Endothelial cell of umbilical vein (primary cell): Measurements from ENCODE around the gene SPACDR.

Experiments used
- EZH2 ChIP-seq: IDR thresholded peaks from 2 replicates; pipeline ENCODE4 v1.6.1; 2012; ENCODE audit warnings: borderline replicate concordance, low read depth, mild to moderate bottlenecking, moderate library complexity, low read length, inconsistent platforms; ENCODE audit not compliant: severe bottlenecking
- GATA2 ChIP-seq: IDR thresholded peaks from 2 replicates; pipeline ENCODE4 v1.7.0; 2011; ENCODE audit warnings: low read depth, mild to moderate bottlenecking, moderate library complexity, mixed read lengths, low read length; ENCODE audit not compliant: insufficient read length, insufficient read depth
- JUN ChIP-seq: IDR thresholded peaks from 2 replicates; pipeline ENCODE4 v1.6.1; 2011; ENCODE audit warnings: borderline replicate concordance, low read depth; ENCODE audit not compliant: insufficient read length, insufficient read depth
- MAX ChIP-seq: IDR thresholded peaks from 2 replicates; pipeline ENCODE4 v1.6.1; 2011; ENCODE audit not compliant: insufficient read depth, insufficient read length
- MYC ChIP-seq: IDR thresholded peaks from one replicate; pipeline ENCODE4 v1.6.1; 2011; ENCODE audit warnings: mild to moderate bottlenecking, low read depth, low read length
- POLR2A ChIP-seq: IDR thresholded peaks from 2 replicates; pipeline ENCODE4 v1.6.1; 2012; ENCODE audit warnings: low read depth, mild to moderate bottlenecking, control low read depth, low read length
- POLR2AphosphoS5 ChIP-seq: IDR thresholded peaks from 2 replicates; pipeline ENCODE4 v1.6.1; 2012; ENCODE audit warnings: low read depth, mild to moderate bottlenecking, control low read depth, low read length, moderate library complexity; ENCODE audit not compliant: insufficient read depth
- TF ChIP-seq, protein P1 (sequence below), 2 donors: IDR thresholded peaks; 1 replicate in 1 of 2; 2 replicates in 1 of 2; pipeline ENCODE4 v1.5.1; 2011; ENCODE audit warnings: low read length in 2 of 2, mild to moderate bottlenecking in 2 of 2, moderate library complexity in 2 of 2, control low read depth in 1 of 2, inconsistent platforms in 1 of 2, low read depth in 1 of 2; ENCODE audit not compliant: insufficient read depth in 1 of 2; ENCODE audit errors: extremely low read depth in 1 of 2

- TF ChIP-seq, protein P1, sequence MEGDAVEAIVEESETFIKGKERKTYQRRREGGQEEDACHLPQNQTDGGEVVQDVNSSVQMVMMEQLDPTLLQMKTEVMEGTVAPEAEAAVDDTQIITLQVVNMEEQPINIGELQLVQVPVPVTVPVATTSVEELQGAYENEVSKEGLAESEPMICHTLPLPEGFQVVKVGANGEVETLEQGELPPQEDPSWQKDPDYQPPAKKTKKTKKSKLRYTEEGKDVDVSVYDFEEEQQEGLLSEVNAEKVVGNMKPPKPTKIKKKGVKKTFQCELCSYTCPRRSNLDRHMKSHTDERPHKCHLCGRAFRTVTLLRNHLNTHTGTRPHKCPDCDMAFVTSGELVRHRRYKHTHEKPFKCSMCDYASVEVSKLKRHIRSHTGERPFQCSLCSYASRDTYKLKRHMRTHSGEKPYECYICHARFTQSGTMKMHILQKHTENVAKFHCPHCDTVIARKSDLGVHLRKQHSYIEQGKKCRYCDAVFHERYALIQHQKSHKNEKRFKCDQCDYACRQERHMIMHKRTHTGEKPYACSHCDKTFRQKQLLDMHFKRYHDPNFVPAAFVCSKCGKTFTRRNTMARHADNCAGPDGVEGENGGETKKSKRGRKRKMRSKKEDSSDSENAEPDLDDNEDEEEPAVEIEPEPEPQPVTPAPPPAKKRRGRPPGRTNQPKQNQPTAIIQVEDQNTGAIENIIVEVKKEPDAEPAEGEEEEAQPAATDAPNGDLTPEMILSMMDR (IDR thresholded peaks at IDR 0.05; ENCODE audit: extremely low read depth in 1 of 2, insufficient read depth in 1 of 2, low read depth in 1 of 2, low read length in 2 of 2), result no peak
- TF ChIP-seq POLR2A (no peak), MAX (no peak), EZH2 (no peak), MYC (no peak), GATA2 (no peak), POLR2AphosphoS5 (no peak), JUN (no peak)
These were observed 50.7 kb downstream of the SPACDR start for GRCh38 chr7:100413346-100413745.
